ENCODE measurements around the gene KCNK15. TPM values are rescaled to one million over a fixed set of nuclear protein-coding genes. Genes with fewer than 3 reads are reported as not detected.
A peak's percentile ranks its signal among the peaks of the same experiment; 100 is the strongest.

KCNK15 gene
- total RNA-seq, 4 donors from 2014 or later: 2.5 to 5.1 (median 3.4) TPM

DNA sequence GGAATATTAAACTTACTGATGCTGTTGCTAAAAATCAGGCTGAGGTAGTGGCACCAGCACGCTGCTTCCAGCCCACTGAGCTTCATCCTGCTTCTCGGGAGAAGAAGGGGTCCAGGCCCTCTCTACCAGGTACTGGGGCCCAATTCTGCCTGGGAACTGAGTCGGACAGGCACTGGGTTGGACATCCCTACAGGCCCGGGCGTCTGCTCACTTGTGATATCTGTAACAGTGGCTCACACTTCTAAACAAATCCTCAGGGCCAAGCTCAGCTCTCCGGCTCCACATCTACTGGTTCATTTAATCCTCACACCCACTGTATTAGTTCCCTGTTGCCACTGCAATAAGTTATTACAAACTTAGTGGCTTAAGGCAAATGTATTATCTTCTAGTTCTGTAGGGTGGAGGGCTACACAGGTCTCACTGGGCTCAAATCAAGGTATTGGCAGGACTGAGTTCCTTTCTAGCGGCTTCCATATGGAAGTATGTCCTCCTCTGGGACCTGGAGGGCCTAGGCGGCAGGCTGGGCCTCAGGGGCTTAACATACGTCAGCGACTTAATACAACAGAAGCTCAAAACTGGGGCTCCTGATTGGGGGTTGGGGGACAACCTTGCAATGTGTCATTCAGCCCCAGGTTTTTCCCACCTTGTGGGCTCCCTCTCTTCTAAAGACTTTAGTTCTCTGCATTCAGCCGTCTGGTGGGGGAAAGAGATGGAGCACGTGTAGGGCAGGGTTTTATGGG is 1.6 kb upstream of the KCNK15 start:
- Histone ChIP-seq H3K4me1 (peaks cover 18 to 27% of the 10 kb centered on the region in 2 donors), H3K4me3 (replicated peaks in 1 of 3) (no peak overlapping the region), H3K27ac (no peak overlapping the region), H3K36me3 (no peaks in the 10 kb centered on the region), H3K9me3 (no peaks in the 10 kb centered on the region), H3K27me3 (no peaks in the 10 kb centered on the region)
- intact Hi-C loops (cut with DNase I): no loop called here
- no peak for DNase-seq
- TF ChIP-seq, protein P1, sequence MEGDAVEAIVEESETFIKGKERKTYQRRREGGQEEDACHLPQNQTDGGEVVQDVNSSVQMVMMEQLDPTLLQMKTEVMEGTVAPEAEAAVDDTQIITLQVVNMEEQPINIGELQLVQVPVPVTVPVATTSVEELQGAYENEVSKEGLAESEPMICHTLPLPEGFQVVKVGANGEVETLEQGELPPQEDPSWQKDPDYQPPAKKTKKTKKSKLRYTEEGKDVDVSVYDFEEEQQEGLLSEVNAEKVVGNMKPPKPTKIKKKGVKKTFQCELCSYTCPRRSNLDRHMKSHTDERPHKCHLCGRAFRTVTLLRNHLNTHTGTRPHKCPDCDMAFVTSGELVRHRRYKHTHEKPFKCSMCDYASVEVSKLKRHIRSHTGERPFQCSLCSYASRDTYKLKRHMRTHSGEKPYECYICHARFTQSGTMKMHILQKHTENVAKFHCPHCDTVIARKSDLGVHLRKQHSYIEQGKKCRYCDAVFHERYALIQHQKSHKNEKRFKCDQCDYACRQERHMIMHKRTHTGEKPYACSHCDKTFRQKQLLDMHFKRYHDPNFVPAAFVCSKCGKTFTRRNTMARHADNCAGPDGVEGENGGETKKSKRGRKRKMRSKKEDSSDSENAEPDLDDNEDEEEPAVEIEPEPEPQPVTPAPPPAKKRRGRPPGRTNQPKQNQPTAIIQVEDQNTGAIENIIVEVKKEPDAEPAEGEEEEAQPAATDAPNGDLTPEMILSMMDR (IDR thresholded peaks at IDR 0.05): no peak
- no peak for TF ChIP-seq POLR2A (IDR thresholded peaks at IDR 0.05)
- 90 to 94% methylated on average over 9 to 12 of the region's 12 CpGs for WGBS, 2 donors

DNA sequence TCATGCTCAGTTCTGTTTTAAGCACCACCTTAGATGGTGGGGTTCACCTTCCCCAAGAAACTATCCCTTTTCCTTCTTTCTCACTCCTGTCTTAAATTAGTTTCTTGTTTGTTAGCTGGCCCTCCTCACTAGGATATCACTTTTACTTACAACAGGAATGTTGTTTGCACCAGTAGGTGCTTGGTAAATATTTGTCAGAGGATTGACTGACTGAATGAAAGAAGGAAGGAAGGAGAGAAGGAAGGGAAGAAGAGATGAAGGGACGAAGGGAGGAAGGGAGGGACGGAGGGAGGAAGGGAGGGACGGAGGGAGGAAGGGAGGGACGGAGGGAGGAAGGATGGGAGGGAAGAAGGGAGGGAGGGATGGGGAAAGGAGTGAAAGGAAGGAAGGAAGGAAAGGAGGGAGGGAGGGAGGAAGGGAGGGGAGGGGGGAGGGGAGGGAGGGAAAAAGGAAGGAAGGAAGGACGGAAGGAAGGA is 505 bp upstream of the KCNK15 start:
- H3K36me3 ChIP-seq: no peaks in the 10 kb centered on the region
- H3K4me3 ChIP-seq (replicated peaks in 1 of 3): peak overlapping the region in 1 of 3 donors; percentile 54
- intact Hi-C loops (cut with DNase I): loop anchor here (5.0 kb wide), 1 partner anchor 122 kb away; no protein-coding TSS in a partner anchor
- 60 to 69% methylated on average over 5 of the region's 5 CpGs for WGBS, 2 donors
- TF ChIP-seq POLR2A (IDR thresholded peaks at IDR 0.05): no peak
- TF ChIP-seq, protein P1 (IDR thresholded peaks at IDR 0.05): no peak
- H3K27ac ChIP-seq: peak overlapping the region in 1 of 3 donors; percentile 56
- DNase-seq: no peak
- peaks cover 18 to 27% of the 10 kb centered on the region in 2 donors for H3K4me1 ChIP-seq
- no peaks in the 10 kb centered on the region for H3K27me3 ChIP-seq
- no peaks in the 10 kb centered on the region for H3K9me3 ChIP-seq

DNA sequence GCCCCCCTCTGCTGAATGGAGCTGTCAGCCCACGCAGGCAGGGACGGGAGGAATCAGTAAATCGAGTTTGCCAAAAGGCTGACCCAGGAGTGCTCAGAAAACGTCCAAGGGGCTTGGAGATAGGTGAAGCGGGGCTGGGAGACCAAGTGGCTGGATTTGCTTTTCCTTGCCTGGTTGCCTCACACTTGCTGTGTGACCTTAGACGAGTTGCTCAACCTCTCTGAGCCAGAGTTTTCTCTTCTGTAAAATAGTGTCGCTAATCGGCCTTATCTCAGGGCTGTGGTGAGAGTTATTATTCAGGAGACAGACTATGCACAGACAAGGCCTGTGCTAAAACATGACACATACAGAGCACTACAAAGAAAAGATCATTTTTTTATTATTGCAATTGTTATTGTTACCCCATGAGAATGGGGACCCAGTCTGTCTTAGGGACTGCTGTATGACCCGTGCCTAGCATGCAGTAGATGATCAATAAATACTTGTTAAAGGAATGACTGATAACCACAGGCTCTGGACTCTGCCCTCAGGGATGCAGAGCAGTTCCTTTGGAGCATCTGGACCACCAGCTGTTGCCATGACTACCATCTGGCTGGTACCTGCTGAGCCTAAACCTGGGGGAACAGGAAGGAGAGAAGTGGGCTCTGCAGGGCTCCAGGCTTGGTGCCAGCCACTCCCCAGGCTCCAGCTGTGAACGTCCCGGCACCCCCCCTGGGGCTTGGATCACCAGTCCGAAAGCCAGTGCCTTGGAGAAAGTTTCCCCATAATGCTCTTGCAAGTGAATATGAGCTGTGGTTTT is 901 bp downstream of the KCNK15 start:
- TF ChIP-seq, protein P1 (IDR thresholded peaks at IDR 0.05): no peak
- TF ChIP-seq POLR2A (IDR thresholded peaks at IDR 0.05): no peak
- intact Hi-C loops (cut with DNase I): loop anchor here (5.0 kb wide), 1 partner anchor 121 kb away; no protein-coding TSS in a partner anchor
- Histone ChIP-seq H3K27ac (peak overlapping the region; percentile 27 to 82 (median 74)), H3K9me3 (no peaks in the 10 kb centered on the region), H3K4me3 (replicated peaks in 1 of 3) (peak overlapping the region in 2 of 3 donors; percentile 33 to 54), H3K36me3 (no peaks in the 10 kb centered on the region), H3K27me3 (no peaks in the 10 kb centered on the region), H3K4me1 (peaks cover 18 to 27% of the 10 kb centered on the region in 2 donors)
- 27 to 35% methylated on average over 9 to 12 of the region's 12 CpGs for WGBS, 2 donors
- DNase-seq: peak; percentile 67 to 69

DNA sequence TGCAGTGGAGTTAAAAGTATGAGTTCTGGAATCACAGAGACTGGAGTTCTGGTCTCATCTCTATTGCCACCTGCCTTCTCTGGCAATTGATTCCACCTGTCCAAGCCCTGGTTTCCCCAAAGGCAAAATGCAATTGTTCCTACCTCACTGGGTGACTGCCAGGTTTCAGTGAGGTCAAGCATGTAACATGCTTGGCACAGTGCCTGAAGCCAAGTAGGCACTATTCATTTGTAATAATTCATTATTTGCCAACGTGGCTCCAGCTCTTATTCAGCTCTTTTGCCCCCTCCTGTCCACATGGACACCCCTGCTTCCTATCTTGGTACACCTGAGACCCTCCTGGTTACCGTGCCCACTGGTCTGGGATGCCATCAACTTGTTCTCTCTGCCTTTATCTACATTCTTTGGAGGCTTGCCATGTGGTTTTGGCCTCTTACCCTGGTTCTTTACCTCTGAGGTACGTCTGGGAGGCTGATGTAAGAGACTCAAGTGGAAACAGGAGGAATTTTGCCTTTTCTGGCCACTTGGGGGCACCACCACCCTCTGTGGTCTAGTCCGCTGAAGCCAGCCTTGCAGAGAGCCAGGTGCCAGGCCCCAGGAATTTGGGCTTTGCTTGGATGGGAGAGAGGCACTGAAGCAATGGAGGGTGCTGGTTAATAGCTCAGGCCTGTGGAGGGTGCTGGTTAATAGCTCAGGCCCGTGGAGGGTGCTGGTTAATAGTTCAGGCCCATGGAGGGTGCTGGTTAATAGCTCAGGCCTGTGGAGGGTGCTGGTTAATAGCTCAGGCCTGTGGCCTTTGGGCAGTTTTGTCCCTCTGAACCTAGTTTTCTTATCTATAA is 1.7 kb downstream of the KCNK15 start:
- H3K9me3 ChIP-seq: no peaks in the 10 kb centered on the region
- no peaks in the 10 kb centered on the region for H3K27me3 ChIP-seq
- no peaks in the 10 kb centered on the region for H3K36me3 ChIP-seq
- no peak overlapping the region for H3K4me3 ChIP-seq (replicated peaks in 1 of 3)
- intact Hi-C loops (cut with DNase I): loop anchor here (5.0 kb wide), 1 partner anchor 120 kb away; no protein-coding TSS in a partner anchor
- no peak for TF ChIP-seq POLR2A (IDR thresholded peaks at IDR 0.05)
- TF ChIP-seq, protein P1 (IDR thresholded peaks at IDR 0.05): peak in 5 of 6 experiments; percentile 55 to 83 (median 73)
- 1 to 6% methylated on average over 5 of the region's 5 CpGs for WGBS, 2 donors
- peak; percentile 95 for DNase-seq
- H3K27ac ChIP-seq: peak overlapping the region; percentile 27 to 82 (median 74)
- H3K4me1 ChIP-seq: peaks cover 18 to 27% of the 10 kb centered on the region in 2 donors

Measured in thyroid gland (tissue), 4 donors.